ENCODE measurements around the gene CFAP46.
"Not testable (repeated sequence)": the region's sequence is repeated elsewhere in the genome, so short reads cannot be mapped to it uniquely, and the experiment has no call there.

Gene CFAP46

GRCh38 chr10:132899751-132900065 is 42.7 kb downstream of the CFAP46 start:
- Histone ChIP-seq H3K27ac (no peak overlapping the region), H3K27me3 (peaks cover 16% of the 10 kb centered on the region), H3K36me3 (no peaks in the 10 kb centered on the region), H3K4me3 (ENCODE audit: low read depth in 1 of 2, low read length in 1 of 2) (no peak overlapping the region), H3K9me3 (no peaks in the 10 kb centered on the region), H3K4me1 (ENCODE audit: control insufficient read depth in 1 of 2, insufficient read depth in 1 of 2, low read depth in 1 of 2, low read length in 1 of 2) (no peaks in the 10 kb centered on the region)
- TF ChIP-seq, protein P1, sequence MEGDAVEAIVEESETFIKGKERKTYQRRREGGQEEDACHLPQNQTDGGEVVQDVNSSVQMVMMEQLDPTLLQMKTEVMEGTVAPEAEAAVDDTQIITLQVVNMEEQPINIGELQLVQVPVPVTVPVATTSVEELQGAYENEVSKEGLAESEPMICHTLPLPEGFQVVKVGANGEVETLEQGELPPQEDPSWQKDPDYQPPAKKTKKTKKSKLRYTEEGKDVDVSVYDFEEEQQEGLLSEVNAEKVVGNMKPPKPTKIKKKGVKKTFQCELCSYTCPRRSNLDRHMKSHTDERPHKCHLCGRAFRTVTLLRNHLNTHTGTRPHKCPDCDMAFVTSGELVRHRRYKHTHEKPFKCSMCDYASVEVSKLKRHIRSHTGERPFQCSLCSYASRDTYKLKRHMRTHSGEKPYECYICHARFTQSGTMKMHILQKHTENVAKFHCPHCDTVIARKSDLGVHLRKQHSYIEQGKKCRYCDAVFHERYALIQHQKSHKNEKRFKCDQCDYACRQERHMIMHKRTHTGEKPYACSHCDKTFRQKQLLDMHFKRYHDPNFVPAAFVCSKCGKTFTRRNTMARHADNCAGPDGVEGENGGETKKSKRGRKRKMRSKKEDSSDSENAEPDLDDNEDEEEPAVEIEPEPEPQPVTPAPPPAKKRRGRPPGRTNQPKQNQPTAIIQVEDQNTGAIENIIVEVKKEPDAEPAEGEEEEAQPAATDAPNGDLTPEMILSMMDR (IDR thresholded peaks at IDR 0.05) = no peak

DNA sequence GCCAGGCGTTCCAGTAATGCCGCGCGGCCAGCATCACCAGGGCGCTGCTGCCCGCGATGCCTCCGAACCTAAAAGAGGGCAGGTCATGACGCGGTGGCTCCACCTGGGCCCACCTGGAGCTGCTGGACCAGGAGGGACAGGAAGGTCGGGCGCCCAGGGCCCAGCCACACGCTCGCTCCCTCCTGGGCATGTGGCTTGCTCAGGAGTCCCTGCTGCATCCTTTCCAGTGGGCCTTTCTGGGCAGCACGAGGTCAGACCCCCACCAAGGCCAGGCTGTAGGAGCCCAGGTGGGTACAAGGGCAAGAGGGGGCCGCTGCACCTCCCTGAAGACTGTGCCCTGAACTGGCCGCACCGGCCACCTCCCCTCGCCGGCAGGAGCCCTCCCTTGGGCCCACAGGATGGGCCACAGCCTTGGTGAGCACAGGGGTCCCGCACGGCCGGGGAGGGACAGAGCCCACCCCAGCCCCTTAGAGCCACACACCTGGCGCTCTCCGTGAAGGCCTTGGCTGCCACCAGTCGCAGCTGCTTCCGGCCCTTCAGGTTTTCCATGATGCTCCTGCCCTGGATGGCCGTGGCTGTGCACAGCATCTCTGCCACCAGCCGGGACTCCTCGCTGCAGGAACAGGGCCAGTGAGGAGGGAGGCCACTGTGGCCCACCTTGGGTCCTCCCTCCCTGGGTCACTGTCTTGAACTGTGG is 43.2 kb downstream of the CFAP46 start:
- Histone ChIP-seq H3K27ac (no peak overlapping the region), H3K36me3 (no peaks in the 10 kb centered on the region), H3K4me1 (ENCODE audit: control insufficient read depth in 1 of 2, insufficient read depth in 1 of 2, low read depth in 1 of 2, low read length in 1 of 2) (no peaks in the 10 kb centered on the region), H3K9me3 (no peaks in the 10 kb centered on the region), H3K4me3 (ENCODE audit: low read depth in 1 of 2, low read length in 1 of 2) (no peak overlapping the region), H3K27me3 (peaks cover 16% of the 10 kb centered on the region)
- TF ChIP-seq, protein P1 (IDR thresholded peaks at IDR 0.05) = no peak

DNA sequence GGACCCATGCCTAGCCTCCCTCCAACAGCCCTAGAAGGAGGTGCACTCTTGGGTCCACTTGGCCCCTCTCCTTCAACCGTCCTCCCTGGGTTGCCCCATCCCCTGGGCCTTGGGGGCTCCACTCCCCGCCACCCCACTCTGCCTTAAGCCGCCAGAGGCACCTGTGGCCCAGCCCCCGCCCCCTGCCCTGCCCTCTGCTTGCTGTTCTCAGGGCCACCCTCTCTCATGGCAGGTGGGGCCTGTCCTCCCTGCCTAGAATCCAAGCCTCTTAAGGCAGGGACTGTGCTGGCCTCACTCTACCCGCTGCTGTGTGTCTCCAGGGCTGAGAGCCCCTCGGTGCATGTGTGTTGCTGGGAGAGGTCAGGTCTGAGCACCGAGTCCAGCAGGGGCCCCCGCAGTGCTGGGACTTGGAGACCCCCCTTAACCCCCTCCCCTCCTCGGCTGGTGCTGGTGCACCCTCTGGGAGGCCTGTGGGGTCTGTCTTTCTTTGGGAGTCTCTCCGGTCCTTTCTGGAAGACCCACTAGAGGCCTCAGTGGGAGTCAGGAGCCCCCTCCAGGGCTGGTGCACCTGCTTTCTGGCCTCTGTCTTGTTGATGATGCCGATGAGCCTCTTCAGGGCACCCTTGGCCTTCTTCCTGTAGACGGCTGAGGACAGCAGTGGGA is 43.8 kb downstream of the CFAP46 start:
- Histone ChIP-seq H3K9me3 (no peaks in the 10 kb centered on the region), H3K4me1 (ENCODE audit: control insufficient read depth in 1 of 2, insufficient read depth in 1 of 2, low read depth in 1 of 2, low read length in 1 of 2) (no peaks in the 10 kb centered on the region), H3K36me3 (no peaks in the 10 kb centered on the region), H3K27ac (no peak overlapping the region), H3K27me3 (peaks cover 23% of the 10 kb centered on the region), H3K4me3 (ENCODE audit: low read depth in 1 of 2, low read length in 1 of 2) (no peak overlapping the region)
- TF ChIP-seq, protein P1 (IDR thresholded peaks at IDR 0.05) = no peak

- H3K27me3 ChIP-seq = peaks cover 27% of the 10 kb centered on the region
- H3K9me3 ChIP-seq = no peaks in the 10 kb centered on the region
- H3K27ac ChIP-seq = no peak overlapping the region
- H3K4me3 ChIP-seq (ENCODE audit: low read depth in 1 of 2, low read length in 1 of 2) = no peak overlapping the region
- TF ChIP-seq, protein P1 (IDR thresholded peaks at IDR 0.05) = no peak
- no peaks in the 10 kb centered on the region for H3K36me3 ChIP-seq
- no peaks in the 10 kb centered on the region for H3K4me1 ChIP-seq (ENCODE audit: control insufficient read depth in 1 of 2, insufficient read depth in 1 of 2, low read depth in 1 of 2, low read length in 1 of 2)
These were observed 44.6 kb downstream of the CFAP46 start for GRCh38 chr10:132897516-132898381.

- H3K36me3 ChIP-seq = not testable (repeated sequence)
These were observed 48.6 kb downstream of the CFAP46 start for GRCh38 chr10:132893786-132894185.

GRCh38 chr10:132893090-132893489 is 49.3 kb downstream of the CFAP46 start:
- H3K27ac ChIP-seq = no peak overlapping the region
- H3K27me3 ChIP-seq = peaks cover 30% of the 10 kb centered on the region
- H3K4me1 ChIP-seq (ENCODE audit: control insufficient read depth in 1 of 2, insufficient read depth in 1 of 2, low read depth in 1 of 2, low read length in 1 of 2) = no peaks in the 10 kb centered on the region
- H3K36me3 ChIP-seq = no peaks in the 10 kb centered on the region
- H3K9me3 ChIP-seq = no peaks in the 10 kb centered on the region
- TF ChIP-seq, protein P1 (IDR thresholded peaks at IDR 0.05) = no peak
- no peak overlapping the region for H3K4me3 ChIP-seq (ENCODE audit: low read depth in 1 of 2, low read length in 1 of 2)

More at GRCh38 chr10:132893786-132894185, 48.6 kb downstream of the CFAP46 start:
- H3K4me1 ChIP-seq (ENCODE audit: control insufficient read depth in 1 of 2, insufficient read depth in 1 of 2, low read depth in 1 of 2, low read length in 1 of 2); H3K9me3 ChIP-seq; H3K27ac ChIP-seq; H3K4me3 ChIP-seq (ENCODE audit: low read depth in 1 of 2, low read length in 1 of 2): not testable (repeated sequence)
- peaks cover 30% of the 10 kb centered on the region for H3K27me3 ChIP-seq

Data from neutrophil (primary cell).